GM19099 (cell line): ENCODE measurements around the gene BAIAP2L1.

Experiments used
- POLR2A ChIP-seq: IDR thresholded peaks from 3 replicates; pipeline ENCODE4 v1.6.1; 2011; ENCODE audit warnings: low read depth; ENCODE audit not compliant: insufficient read length; ENCODE audit errors: extremely low read depth

The BAIAP2L1 gene

DNA sequence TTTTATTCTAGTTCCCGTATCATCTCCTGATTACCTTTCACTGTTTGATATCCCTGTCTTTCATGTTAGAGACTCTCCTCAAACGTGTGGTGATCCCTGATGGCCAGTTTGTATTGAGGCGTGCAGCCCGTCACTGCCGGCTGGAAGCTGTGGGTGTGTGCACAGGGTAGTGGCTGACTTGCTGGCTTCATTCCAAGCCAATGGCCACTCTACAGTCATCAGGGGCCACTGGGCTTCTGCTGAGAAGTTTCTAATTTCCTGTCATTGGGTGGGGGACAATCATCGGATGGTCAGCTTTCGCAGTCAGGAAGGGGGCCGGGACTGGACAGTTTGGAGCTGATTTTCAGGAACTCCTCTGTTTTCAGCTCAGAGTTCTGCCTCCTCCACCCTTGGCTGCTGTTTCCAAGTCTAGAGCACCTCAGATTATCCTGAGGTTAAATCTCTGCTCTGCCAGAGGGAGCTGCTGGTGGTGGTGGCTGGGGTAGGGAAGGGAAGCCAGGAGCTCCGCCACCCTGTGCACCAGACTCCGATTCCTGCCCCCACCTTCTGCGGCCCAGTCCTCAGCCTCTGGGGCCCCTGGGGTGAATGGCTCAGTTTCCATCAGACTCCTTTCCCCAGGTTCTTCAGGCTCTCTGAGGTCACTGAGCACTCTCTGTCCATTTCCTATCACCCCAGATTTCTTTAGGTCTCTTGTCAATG, 34.9 kb downstream of the BAIAP2L1 start:
- no peak for TF ChIP-seq POLR2A

DNA sequence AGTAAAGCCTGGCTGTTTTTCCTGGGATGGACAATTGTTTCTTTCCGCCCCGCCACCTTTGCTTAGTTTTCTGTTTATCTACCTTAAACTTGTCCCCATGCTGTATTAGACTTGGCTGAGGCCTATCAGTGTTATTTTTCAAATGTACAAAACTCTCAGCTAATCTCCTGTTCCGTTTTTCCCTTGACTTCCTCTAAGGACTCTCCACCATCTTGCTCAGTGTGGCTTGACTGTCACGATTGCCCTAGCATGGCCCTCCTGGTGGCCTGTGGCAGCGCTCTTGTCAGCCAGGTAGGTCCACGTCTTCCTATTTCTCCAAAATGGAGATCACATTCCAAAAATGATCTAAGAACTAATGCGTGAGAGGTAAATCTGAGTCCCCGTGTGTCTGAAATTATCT, 36.7 kb downstream of the BAIAP2L1 start:
- TF ChIP-seq POLR2A, result no peak

DNA sequence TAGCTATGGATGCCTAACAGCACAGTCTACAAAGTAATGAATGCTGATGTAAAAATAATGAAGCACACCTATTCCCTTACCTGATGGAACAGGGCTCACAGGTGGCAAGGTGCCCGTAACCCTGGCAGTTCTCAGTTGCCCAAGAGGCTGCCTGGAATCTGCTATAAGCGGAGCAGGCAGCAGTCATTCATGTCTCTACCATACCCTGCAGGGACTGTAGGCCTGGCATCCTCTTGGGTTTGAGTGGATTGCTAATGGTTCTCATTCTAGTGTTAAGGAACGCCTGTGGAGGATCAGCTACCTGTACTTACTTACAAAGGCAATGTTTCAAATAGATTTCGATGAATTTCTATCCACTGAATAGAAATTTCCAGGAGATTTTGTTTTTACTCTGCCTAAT, 38.4 kb downstream of the BAIAP2L1 start:
- no peak for TF ChIP-seq POLR2A

DNA sequence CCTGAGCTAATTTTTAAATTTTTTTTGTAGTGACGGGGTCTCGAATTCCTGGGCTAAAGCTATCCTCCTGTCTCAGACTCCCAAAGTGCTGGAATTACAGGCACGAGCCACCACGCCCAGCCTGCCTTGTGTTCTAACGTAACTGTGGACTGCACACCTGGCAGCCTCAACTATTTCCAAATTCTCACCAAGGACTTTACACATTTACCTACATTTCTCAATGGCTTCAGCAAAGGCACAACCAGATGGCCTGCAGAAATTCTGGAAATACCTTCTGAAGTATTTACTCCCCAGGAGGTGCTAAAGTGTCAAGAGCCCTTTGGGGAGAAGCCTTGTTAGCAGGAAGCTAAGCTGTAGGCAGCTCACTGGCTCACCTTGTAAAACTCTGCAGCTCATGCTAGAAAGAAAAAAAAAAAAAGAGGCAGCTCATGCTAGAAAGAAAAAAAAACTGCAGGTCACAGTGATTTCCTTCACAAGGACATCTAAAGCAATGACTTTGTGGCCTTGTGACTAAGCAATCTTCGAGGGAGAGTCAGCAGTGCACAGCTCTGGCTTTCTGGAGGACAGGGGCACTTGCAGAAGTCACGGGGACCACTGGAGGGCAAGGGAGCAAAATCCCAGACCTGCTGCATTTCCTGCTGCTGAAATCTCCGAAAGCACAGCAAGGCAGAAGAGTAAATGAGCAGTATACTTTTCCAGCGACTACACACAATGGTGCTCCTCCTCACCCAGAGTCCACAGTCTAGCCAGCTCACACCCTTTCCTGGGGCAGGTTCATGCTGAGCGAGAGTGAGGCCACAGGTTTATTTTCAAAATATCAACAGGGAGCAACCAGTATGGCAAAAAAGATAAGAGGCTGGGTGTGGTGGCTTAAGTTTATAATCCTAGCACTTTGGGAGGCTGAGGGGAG, 40.4 kb downstream of the BAIAP2L1 start:
- no peak for TF ChIP-seq POLR2A

DNA sequence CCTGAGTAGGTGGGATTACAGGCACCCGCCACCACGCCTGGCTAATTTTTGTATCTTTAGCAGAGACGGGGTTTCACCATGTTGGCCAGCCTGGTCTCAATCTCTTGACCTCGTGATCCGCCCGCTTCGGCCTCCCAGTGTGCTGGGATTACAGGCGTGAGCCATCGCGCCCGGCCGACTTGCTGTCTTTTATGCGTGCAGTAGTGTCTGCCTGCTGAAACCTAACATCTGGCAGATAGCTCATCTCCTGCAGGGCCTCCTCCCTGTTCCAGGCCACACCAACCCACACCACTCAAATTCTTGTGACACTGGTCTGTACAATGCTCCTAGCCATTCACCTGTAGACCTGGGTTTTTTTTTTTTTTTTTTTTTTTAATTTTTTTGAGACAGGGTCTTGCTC, 41.5 kb downstream of the BAIAP2L1 start:
- no peak for TF ChIP-seq POLR2A

DNA sequence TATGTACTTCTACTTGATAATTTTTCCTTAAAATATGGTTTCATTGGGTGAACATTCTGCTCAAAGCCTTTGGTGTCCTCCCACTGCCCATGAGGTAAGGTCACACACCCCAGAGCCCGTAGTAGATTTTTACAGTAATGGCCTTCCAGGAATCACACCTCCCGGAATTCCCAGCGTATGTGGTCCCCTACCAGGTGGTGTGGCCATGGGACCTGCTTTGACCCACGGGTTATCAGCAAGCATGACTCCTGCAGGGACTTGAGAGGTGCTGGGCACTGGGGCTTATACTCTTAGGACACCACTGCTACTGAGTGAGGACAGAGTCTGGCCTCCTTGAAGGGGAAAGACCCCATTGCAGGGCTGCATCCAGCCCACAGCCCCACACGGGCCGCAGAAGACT, 42.2 kb downstream of the BAIAP2L1 start:
- TF ChIP-seq POLR2A, result no peak

DNA sequence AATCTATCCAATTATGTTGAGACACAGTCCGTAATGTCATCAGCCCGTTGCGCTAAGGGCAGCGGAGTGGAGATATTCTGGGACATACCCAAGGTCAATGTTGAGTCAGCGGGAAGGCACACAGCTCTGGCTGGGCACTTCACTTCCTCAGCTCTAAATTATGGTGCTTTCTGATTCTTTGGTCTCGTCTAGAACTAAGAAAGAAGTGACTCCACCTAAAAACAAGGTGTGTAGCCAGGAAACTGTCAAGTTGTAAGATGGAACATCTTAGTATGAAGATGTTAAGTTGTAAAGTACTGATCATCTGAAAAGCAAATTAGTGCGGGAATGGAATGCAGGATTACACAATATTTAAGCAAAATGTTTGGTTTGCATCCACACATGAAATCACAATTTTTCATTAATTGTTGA, 43.1 kb downstream of the BAIAP2L1 start:
- TF ChIP-seq POLR2A, result no peak

DNA sequence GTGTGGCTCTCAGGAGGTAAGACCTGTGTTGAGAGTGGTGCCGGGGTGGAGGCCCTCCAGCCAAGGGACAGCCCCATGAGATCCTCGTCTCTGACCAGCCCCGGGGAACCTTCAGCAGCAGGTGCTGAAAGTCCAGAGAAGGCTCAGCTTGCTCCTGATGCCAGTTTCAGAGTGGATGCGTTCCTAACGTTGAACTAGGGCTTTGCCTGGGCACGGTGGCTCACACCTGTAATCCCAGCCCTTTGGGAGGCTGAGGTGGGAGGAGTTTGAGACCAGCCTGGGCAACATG, 45.7 kb downstream of the BAIAP2L1 start:
- no peak for TF ChIP-seq POLR2A

DNA sequence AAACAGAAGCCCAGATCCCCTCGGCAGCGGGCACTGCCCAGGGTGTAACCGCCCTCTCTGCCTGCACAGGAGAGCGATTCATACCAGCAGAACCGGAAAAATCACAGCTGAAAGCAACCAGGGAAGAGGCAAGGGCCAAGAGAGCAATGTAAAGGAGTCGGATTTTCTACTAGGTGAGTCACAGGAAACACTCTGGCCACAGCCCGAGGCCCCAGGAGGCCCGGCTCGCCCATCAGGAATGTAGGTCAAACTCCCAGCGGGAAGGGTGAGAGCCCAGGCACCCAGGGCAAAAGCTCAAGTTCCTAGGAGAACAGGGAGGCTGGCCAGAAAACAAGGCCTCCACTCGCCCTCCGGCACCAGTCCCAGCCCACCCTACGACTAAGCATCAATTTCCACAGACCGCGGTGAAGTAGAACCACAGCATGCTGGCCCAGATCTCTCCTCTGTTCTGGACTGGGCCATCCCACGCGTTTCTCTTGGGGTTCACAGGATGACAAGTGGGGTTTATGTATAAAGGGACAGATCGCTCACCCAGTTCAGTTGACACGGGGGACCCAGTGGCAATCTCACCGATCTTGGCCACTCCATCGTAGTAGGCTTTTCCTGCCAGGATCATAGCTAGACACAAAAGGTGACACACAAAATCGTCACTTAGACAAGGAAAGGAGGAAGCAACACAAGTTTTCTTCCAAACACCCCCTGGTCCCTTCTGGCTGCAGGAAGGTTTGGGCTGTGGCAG, 46.2 kb downstream of the BAIAP2L1 start:
- TF ChIP-seq POLR2A, result no peak

DNA sequence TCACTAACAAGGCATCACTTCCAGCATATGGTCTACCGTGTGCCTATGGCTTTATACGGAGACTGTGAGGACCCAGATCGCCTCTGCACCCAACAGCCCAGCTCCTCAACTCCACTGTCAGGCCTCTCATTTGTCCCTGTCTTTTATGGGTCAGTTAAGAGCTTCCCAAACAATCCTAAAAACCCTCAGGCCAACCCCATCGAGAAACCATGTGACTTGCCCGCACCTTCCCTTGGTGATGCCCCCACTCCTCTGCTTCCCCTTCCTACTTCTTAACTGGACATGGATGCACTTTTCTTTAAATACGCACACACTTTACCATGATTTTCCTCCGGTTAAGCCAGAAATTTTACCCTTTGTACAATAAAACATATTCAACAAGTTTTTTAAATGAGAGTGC, 46.8 kb downstream of the BAIAP2L1 start:
- no peak for TF ChIP-seq POLR2A

DNA sequence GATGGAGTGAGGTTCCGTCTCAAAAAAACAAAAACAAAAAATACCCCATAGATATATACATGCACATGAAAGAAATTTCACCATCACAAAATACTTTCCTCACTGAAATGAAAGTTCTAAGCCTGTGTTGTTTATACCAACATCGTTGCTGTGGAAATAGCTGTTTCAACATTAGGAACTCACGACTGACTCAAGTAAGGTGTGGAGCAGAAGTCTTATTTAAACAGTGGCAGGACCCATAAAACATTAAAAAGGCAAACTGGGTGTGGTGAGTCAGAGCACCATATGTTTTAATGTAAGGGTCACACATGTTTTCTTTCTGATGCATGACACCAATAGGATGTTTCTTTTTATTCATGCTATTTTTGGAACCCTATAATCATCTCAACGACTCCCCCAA, 48.3 kb downstream of the BAIAP2L1 start:
- TF ChIP-seq POLR2A, result no peak

DNA sequence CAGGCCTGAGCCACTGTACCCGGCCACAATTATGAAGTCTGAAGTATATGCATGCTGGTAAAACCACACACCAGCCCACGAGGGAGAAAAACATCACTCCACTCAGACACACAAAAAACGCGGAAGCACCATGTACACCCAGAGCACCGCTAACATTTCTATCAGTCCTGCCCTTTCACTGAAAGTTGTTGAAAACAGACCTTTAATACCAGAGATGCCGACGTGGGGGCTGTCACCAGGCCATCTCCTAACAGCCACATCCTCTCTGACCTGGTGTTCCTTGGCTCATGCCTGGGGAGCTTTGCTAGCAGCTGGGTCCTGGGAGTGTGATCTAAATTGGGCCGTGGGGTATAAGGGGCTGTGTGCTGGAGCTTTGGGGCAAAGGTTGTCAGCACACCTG, 49.8 kb downstream of the BAIAP2L1 start:
- TF ChIP-seq POLR2A, result no peak

DNA sequence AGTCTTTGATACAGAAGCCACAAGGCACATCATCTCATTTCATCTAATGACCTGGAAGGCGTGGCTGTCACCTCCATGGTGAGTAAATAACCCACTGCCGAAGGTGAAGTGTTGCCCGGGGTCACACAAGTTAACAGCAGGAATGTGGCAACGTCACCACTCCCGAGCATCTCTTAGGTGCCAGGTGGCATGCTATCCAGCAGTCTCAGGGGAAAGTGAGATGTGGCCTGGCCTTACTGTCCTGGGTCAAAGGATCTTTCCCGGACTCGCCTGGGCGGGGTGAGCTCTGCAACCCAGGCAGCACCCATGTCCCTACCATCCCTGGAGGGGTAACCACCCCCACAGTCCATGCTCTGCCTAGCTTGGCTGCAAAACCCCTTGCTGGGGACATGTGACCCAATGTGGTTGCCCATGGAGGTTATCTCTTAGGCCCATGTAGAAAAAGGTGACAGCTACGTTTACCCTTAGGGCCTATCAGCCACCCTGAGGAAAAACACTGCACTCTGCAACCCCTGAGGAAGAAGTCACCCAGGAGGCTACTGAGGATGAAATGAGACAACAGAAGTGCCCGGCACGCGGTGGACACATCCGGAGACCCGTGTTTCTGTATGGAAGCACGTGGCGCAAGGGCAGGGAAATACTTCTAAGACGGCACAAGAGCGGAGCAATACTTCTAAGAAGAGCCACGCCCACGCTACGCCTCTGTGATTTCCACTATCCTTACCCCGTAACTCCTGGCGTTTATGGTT, 52.0 kb downstream of the BAIAP2L1 start:
- TF ChIP-seq POLR2A, result no peak

DNA sequence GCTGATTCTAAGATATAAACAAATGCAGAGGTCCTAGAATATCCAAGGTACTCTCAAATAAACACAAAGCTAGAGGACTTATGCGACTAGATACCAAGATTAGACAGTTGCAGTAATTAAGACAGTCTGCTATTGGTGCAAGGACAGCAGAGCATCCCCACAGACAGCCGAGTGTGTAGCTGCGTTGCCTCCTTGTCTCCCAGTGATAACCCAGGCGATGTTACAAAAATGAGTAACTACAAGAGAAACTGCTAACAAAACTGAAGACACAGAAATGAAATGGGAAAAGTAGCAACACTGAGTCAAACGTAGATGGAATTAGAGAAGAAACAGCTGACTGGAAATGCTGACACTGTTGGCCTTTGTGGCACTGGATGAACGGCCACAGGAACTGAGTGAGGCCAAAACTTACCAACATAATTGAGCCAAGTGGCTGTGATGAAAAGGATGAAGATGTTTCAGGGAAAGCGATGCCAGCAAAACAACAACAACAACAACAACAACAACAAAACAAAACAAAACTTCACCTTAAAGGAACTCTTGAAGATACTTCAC, 54.3 kb downstream of the BAIAP2L1 start:
- no peak for TF ChIP-seq POLR2A

DNA sequence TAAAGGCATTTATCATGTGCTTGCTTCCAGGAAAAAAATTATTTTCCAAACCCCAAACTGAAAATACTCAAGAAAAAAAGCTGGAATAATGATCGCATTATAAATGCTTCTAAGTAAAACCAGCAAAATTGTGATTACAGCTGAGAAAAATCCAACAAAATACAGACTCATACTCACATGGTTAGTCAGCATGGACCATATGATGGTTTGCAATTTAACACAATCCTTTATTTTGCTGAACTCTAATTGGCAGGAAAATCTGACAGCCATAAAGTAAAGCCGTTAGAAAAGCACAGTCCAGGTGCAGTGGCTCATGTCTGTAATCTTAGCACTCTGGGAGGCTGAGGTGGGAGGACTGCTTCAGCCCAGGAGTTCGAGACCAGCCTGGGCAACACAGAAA, 59.8 kb downstream of the BAIAP2L1 start:
- TF ChIP-seq POLR2A, result no peak

DNA sequence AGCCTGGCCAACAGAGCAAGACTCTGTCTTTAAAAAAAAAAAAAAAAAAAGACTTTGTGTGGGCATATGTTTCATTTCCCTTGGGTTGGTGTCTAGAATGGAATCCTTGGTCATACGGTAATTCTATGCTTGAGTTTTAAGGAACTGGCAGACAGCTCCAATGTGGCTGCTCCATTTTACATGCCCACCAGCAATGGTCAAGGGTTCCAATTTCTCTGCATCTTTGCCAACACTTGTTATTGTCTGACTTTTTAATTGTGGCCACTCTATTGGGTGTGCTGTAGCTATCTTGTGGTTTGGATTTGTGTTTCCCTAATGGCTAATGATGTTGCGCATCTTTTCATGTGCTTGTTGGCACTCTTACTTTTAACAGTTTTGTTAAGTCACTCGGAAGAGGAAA, 61.8 kb downstream of the BAIAP2L1 start:
- TF ChIP-seq POLR2A, result no peak

DNA sequence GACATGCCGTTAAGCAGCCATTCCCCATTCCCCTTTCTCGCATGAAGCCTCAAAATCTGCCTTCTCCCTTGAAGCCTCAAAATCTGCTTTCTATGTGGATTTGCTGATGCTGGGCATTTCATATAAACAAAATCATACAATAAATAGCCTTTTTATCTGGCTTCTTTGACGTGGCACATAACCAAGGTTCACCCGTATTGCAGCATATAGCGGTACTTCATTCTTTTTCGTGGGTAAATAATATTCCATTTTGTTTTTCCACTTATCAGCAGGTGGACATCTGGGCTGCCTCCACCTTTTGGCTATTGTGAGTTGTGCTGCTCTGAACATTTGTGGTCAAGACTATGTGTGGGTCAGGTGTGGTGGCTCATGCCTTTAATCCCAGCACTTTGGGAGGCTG, 62.4 kb downstream of the BAIAP2L1 start:
- no peak for TF ChIP-seq POLR2A
